Mucosa of stomach (tissue), 1 donor: Measurements from ENCODE around the gene SPNS2.

Experiments
- H3K27me3 ChIP-seq: one replicate; pipeline ENCODE4 v1.7.0; 2013; ENCODE audit warnings: mild to moderate bottlenecking, low read length; ENCODE audit not compliant: control insufficient read depth, insufficient read depth
- H3K36me3 ChIP-seq: one replicate; pipeline ENCODE4 v1.7.0; 2013; ENCODE audit warnings: low read length; ENCODE audit not compliant: control insufficient read depth, insufficient read depth
- H3K4me1 ChIP-seq: one replicate; pipeline ENCODE4 v1.7.0; 2013; ENCODE audit warnings: mild to moderate bottlenecking, low read length; ENCODE audit not compliant: control insufficient read depth, insufficient read depth
- H3K4me3 ChIP-seq: one replicate; pipeline ENCODE4 v1.7.0; 2013; ENCODE audit warnings: low read length
- H3K9ac ChIP-seq: one replicate; pipeline ENCODE4 v1.7.0; 2013; ENCODE audit warnings: mild to moderate bottlenecking, low read length, moderate library complexity
- H3K9me3 ChIP-seq: one replicate; pipeline ENCODE4 v1.7.0; 2013; ENCODE audit warnings: mild to moderate bottlenecking, low read length, moderate library complexity; ENCODE audit not compliant: control insufficient read depth
- donor health status: Pancreatic carcinoma.

Gene SPNS2

DNA sequence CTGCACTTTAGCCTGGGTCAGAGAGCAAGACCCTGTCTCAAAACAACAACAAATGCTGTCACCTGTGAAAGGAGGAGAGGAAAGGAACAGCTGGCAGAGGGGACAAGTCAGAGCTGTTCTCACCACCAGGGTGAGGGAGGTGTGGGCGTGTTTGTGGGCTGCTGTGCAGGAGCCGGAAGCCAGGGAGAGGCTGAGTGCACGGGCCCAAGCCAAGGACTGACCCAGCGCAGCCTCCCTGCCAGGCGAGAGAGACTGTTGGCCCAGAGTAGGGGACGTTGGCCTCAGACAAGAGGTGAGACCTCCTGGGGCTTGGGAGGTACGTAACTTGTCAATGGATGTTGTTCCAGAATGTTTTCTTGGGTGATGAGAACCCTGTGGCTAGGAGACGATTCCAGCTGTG, 10.7 kb downstream of the SPNS2 start:
- Histone ChIP-seq H3K9me3 (no peaks in the 10 kb centered on the region), H3K4me1 (peaks cover 68% of the 10 kb centered on the region), H3K9ac (no peak overlapping the region), H3K4me3 (no peak overlapping the region), H3K27me3 (no peaks in the 10 kb centered on the region), H3K36me3 (no peaks in the 10 kb centered on the region)

- no peak overlapping the region for H3K9ac ChIP-seq
These were observed 11.4 kb downstream of the SPNS2 start for GRCh38 chr17:4509923-4510617.

DNA sequence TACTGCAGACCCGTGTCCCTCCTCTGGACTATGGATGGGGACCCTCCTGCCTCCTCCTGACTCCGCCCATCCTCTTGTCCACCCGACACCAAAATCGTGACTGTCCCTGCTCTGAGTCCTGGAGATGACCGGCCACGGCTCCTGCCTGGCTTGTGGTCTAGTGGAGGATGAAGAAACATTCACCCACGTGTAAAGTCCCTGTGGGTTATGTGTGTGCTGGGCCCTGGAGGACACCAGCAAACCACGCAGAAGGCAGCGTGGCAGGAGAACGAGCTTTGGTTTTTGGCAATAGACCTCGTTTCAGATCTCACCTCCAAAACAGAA, 11.9 kb downstream of the SPNS2 start:
- Histone ChIP-seq H3K9me3 (no peaks in the 10 kb centered on the region), H3K9ac (no peak overlapping the region), H3K4me3 (no peak overlapping the region), H3K4me1 (peaks cover 75% of the 10 kb centered on the region), H3K36me3 (no peaks in the 10 kb centered on the region), H3K27me3 (no peaks in the 10 kb centered on the region)

More at GRCh38 chr17:4509923-4510617, 11.4 kb downstream of the SPNS2 start:
- no peaks in the 10 kb centered on the region for H3K36me3 ChIP-seq
- no peaks in the 10 kb centered on the region for H3K9me3 ChIP-seq
- H3K27me3 ChIP-seq = no peaks in the 10 kb centered on the region
- no peak overlapping the region for H3K4me3 ChIP-seq
- peaks cover 74% of the 10 kb centered on the region for H3K4me1 ChIP-seq

GRCh38 chr17:4511199-4511932, 12.7 kb downstream of the SPNS2 start:
- peaks cover 70% of the 10 kb centered on the region for H3K4me1 ChIP-seq

GRCh38 chr17:4512156-4513112, 13.8 kb downstream of the SPNS2 start:
- H3K27me3 ChIP-seq = no peaks in the 10 kb centered on the region
- no peaks in the 10 kb centered on the region for H3K36me3 ChIP-seq
- no peak overlapping the region for H3K9ac ChIP-seq
- no peaks in the 10 kb centered on the region for H3K9me3 ChIP-seq
- H3K4me1 ChIP-seq = peaks cover 67% of the 10 kb centered on the region
- H3K4me3 ChIP-seq = no peak overlapping the region

More at GRCh38 chr17:4511199-4511932, 12.7 kb downstream of the SPNS2 start:
- Histone ChIP-seq H3K27me3 (no peaks in the 10 kb centered on the region), H3K4me3 (no peak overlapping the region), H3K9ac (no peak overlapping the region), H3K9me3 (no peaks in the 10 kb centered on the region), H3K36me3 (no peaks in the 10 kb centered on the region)

- Histone ChIP-seq H3K9ac (peak overlapping the region; percentile 53), H3K36me3 (no peaks in the 10 kb centered on the region), H3K4me1 (peaks cover 60% of the 10 kb centered on the region), H3K4me3 (no peak overlapping the region), H3K9me3 (no peaks in the 10 kb centered on the region), H3K27me3 (no peaks in the 10 kb centered on the region)
These were observed 14.7 kb downstream of the SPNS2 start for GRCh38 chr17:4513113-4514032.

DNA sequence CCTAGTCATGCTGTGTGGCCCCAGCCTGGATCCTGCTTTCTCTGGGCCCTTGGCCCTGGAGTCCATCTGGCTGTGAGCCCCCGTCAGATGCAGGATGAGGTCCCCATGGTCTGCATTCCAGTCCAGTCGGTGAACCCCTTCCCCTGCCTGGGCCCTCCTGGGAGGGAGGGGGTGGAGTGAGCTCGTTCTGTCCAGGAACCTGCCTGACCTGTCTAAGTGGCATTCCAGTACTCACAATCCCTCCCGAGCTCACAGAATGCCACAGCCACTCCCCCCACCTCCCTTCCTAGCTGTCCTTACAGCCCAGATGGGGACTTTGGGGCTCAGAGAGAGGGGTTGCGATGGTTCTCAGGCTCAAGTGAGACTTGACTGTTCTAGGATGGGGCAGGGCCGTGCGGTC, 15.5 kb downstream of the SPNS2 start:
- H3K4me3 ChIP-seq = no peak overlapping the region
- H3K4me1 ChIP-seq = peaks cover 64% of the 10 kb centered on the region
- H3K27me3 ChIP-seq = no peaks in the 10 kb centered on the region
- H3K36me3 ChIP-seq = no peaks in the 10 kb centered on the region
- H3K9me3 ChIP-seq = no peaks in the 10 kb centered on the region
- H3K9ac ChIP-seq = peak overlapping the region; percentile 53

- H3K9ac ChIP-seq = no peak overlapping the region
- H3K9me3 ChIP-seq = no peaks in the 10 kb centered on the region
- H3K36me3 ChIP-seq = no peaks in the 10 kb centered on the region
- no peaks in the 10 kb centered on the region for H3K27me3 ChIP-seq
- no peak overlapping the region for H3K4me3 ChIP-seq
- H3K4me1 ChIP-seq = peaks cover 64% of the 10 kb centered on the region
These were observed 16.1 kb downstream of the SPNS2 start for GRCh38 chr17:4514779-4515178.

- H3K9ac ChIP-seq = no peak overlapping the region
- peaks cover 70% of the 10 kb centered on the region for H3K4me1 ChIP-seq
- no peaks in the 10 kb centered on the region for H3K36me3 ChIP-seq
- no peak overlapping the region for H3K4me3 ChIP-seq
- H3K9me3 ChIP-seq = no peaks in the 10 kb centered on the region
- H3K27me3 ChIP-seq = no peaks in the 10 kb centered on the region
These were observed 16.8 kb downstream of the SPNS2 start for GRCh38 chr17:4515501-4515900.

DNA sequence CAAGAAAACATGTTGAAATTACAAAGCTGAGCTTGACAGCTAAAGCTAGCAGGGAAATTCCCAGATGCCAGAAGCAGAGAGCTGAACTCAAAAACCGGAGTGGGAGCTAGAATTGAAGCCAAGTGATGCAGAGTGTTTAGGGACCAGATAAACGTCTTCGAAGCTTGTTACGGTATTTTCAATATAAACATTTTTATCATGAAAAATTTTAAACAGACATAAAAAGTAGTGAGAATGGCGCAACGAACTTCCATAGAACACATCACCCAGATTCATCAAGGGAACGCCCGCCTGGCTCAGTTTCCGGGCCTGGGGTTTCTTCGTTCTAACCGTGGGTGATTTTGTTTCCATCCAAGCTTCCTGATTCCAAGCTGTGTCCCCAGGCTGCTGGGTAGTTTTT, 18.1 kb downstream of the SPNS2 start:
- Histone ChIP-seq H3K4me1 (peaks cover 72% of the 10 kb centered on the region), H3K36me3 (no peaks in the 10 kb centered on the region), H3K4me3 (no peak overlapping the region), H3K9me3 (no peaks in the 10 kb centered on the region), H3K27me3 (no peaks in the 10 kb centered on the region), H3K9ac (no peak overlapping the region)

- Histone ChIP-seq H3K9ac (peak overlapping the region; percentile 48), H3K4me1 (peaks cover 63% of the 10 kb centered on the region), H3K9me3 (no peaks in the 10 kb centered on the region), H3K27me3 (no peaks in the 10 kb centered on the region), H3K4me3 (no peak overlapping the region), H3K36me3 (no peaks in the 10 kb centered on the region)
These were observed 20.2 kb downstream of the SPNS2 start for GRCh38 chr17:4518901-4519300.
